GM19328 (cell line): ENCODE results near the gene RHEX.

ENCODE experiments used
- ATAC-seq: cut with Tn5 transposase; IDR thresholded peaks from one replicate; pipeline ENCODE4 v1.9.1; 2021; ENCODE audit warnings: mild to moderate bottlenecking, moderate library complexity; ENCODE audit not compliant: unreplicated experiment

RHEX gene

GRCh38 chr1:206083750-206084149 is 30.8 kb downstream of the RHEX start:
- no peak for ATAC-seq

- ATAC-seq: no peak
These were observed 34.1 kb downstream of the RHEX start for GRCh38 chr1:206087091-206087490.

- ATAC-seq: no peak
These were observed 36.4 kb downstream of the RHEX start for GRCh38 chr1:206089341-206089740.

GRCh38 chr1:206094024-206094423 is 41.1 kb downstream of the RHEX start:
- no peak for ATAC-seq

- ATAC-seq: no peak
These were observed 44.4 kb downstream of the RHEX start for GRCh38 chr1:206097381-206097780.

- no peak for ATAC-seq
These were observed 45.4 kb downstream of the RHEX start for GRCh38 chr1:206098242-206098919.

- no peak for ATAC-seq
These were observed 47.3 kb downstream of the RHEX start for GRCh38 chr1:206100226-206100815.

GRCh38 chr1:206101351-206102045 is 48.5 kb downstream of the RHEX start:
- no peak for ATAC-seq

- no peak for ATAC-seq
These were observed 49.4 kb downstream of the RHEX start for GRCh38 chr1:206102292-206102936.

- ATAC-seq: no peak
These were observed 51.0 kb downstream of the RHEX start for GRCh38 chr1:206103979-206104378.

GRCh38 chr1:206105464-206105995 is 52.6 kb downstream of the RHEX start:
- ATAC-seq: no peak

- no peak for ATAC-seq
These were observed 53.6 kb downstream of the RHEX start for GRCh38 chr1:206106328-206107167.

GRCh38 chr1:206107168-206107544 is 54.2 kb downstream of the RHEX start:
- no peak for ATAC-seq

- ATAC-seq: no peak
These were observed 55.7 kb downstream of the RHEX start for GRCh38 chr1:206108635-206109034.

- ATAC-seq: no peak
These were observed 56.7 kb downstream of the RHEX start for GRCh38 chr1:206109718-206110117.

- ATAC-seq: no peak
These were observed 57.2 kb downstream of the RHEX start for GRCh38 chr1:206110161-206110560.

GRCh38 chr1:206110820-206111219 is 57.8 kb downstream of the RHEX start:
- ATAC-seq: no peak

- no peak for ATAC-seq
These were observed 58.4 kb downstream of the RHEX start for GRCh38 chr1:206111271-206111927.

GRCh38 chr1:206112600-206113301 is 59.8 kb downstream of the RHEX start:
- no peak for ATAC-seq
